ENCODE results near the gene MYG1. TPM values are rescaled to one million over a fixed set of nuclear protein-coding genes. Genes with fewer than 3 reads are reported as not detected.

The MYG1 gene, protein sequence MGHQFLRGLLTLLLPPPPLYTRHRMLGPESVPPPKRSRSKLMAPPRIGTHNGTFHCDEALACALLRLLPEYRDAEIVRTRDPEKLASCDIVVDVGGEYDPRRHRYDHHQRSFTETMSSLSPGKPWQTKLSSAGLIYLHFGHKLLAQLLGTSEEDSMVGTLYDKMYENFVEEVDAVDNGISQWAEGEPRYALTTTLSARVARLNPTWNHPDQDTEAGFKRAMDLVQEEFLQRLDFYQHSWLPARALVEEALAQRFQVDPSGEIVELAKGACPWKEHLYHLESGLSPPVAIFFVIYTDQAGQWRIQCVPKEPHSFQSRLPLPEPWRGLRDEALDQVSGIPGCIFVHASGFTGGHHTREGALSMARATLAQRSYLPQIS
- total RNA-seq, result 25.5 and 35.8 TPM in 2 replicates
- polyA plus RNA-seq, result 34.6 and 35.9 TPM in 2 replicates

GRCh38 chr12:53299454-53300180 is at the start of gene MYG1:
Gene MYG1 (plus strand): TSS chr12:53299695. CDS start chr12:53299738, 43 bp downstream.
- Histone ChIP-seq H3K4me1 (ENCODE audit: insufficient read depth) (peaks cover 27% of the 10 kb centered on the region), H2AFZ (peak within 1 kb of the TSS; percentile 69), H3K27ac (peak within 1 kb of the TSS; percentile 87), H3K79me2 (peaks cover 47% of the 10 kb centered on the region), H3K36me3 (replicated peaks; ENCODE audit: insufficient read depth, low read depth) (no peaks in the 10 kb centered on the region), H3K9me3 (ENCODE audit: low read depth) (no peaks in the 10 kb centered on the region), H3K27me3 (no peaks in the 10 kb centered on the region), H4K20me1 (ENCODE audit: insufficient read depth, poor library complexity, severe bottlenecking) (no peaks in the 10 kb centered on the region), H3K9me2 (replicated peaks; ENCODE audit: insufficient read depth) (no peaks in the 10 kb centered on the region), H3K4me2 (peak within 1 kb of the TSS; percentile 91), H3K4me3 (peak within 1 kb of the TSS; percentile 75)
- 3% methylated on average over 49 of the region's 51 CpGs for WGBS (ENCODE audit: low lambda C conversion rate, missing lambda C conversion rate)
- TF ChIP-seq EZH2phosphoT487 (IDR thresholded peaks at IDR 0.05; ENCODE audit: low read depth, severe bottlenecking, unreplicated experiment) (no peak), EZH2 (IDR thresholded peaks at IDR 0.05; ENCODE audit: borderline replicate concordance) (no peak)
- TF ChIP-seq, protein P1, sequence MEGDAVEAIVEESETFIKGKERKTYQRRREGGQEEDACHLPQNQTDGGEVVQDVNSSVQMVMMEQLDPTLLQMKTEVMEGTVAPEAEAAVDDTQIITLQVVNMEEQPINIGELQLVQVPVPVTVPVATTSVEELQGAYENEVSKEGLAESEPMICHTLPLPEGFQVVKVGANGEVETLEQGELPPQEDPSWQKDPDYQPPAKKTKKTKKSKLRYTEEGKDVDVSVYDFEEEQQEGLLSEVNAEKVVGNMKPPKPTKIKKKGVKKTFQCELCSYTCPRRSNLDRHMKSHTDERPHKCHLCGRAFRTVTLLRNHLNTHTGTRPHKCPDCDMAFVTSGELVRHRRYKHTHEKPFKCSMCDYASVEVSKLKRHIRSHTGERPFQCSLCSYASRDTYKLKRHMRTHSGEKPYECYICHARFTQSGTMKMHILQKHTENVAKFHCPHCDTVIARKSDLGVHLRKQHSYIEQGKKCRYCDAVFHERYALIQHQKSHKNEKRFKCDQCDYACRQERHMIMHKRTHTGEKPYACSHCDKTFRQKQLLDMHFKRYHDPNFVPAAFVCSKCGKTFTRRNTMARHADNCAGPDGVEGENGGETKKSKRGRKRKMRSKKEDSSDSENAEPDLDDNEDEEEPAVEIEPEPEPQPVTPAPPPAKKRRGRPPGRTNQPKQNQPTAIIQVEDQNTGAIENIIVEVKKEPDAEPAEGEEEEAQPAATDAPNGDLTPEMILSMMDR (IDR thresholded peaks at IDR 0.05; ENCODE audit: poor library complexity), result peak; percentile 32
- peak; percentile 94 for DNase-seq (ENCODE audit: low spot score)

GRCh38 chr12:53251477-53252348 is 47.8 kb upstream of the MYG1 start:
- Histone ChIP-seq H3K79me2 (peaks cover 29% of the 10 kb centered on the region), H2AFZ (peak overlapping the region; percentile 96), H3K4me3 (peak overlapping the region; percentile 91), H4K20me1 (ENCODE audit: insufficient read depth, poor library complexity, severe bottlenecking) (no peaks in the 10 kb centered on the region), H3K9me2 (replicated peaks; ENCODE audit: insufficient read depth) (no peaks in the 10 kb centered on the region), H3K27ac (peak overlapping the region; percentile 99), H3K9me3 (ENCODE audit: low read depth) (no peaks in the 10 kb centered on the region), H3K36me3 (replicated peaks; ENCODE audit: insufficient read depth, low read depth) (no peaks in the 10 kb centered on the region), H3K27me3 (no peaks in the 10 kb centered on the region), H3K4me1 (ENCODE audit: insufficient read depth) (peaks cover 20% of the 10 kb centered on the region), H3K4me2 (peak overlapping the region; percentile 99)
- TF ChIP-seq, protein P1 (IDR thresholded peaks at IDR 0.05; ENCODE audit: poor library complexity), result peak; percentile 59
- TF ChIP-seq EZH2 (IDR thresholded peaks at IDR 0.05; ENCODE audit: borderline replicate concordance), result no peak
- no peak for TF ChIP-seq EZH2phosphoT487 (IDR thresholded peaks at IDR 0.05; ENCODE audit: low read depth, severe bottlenecking, unreplicated experiment)
- peak; percentile 92 for DNase-seq (ENCODE audit: low spot score)
- WGBS (ENCODE audit: low lambda C conversion rate, missing lambda C conversion rate), result 1% methylated on average over 18 of the region's 51 CpGs

DNA sequence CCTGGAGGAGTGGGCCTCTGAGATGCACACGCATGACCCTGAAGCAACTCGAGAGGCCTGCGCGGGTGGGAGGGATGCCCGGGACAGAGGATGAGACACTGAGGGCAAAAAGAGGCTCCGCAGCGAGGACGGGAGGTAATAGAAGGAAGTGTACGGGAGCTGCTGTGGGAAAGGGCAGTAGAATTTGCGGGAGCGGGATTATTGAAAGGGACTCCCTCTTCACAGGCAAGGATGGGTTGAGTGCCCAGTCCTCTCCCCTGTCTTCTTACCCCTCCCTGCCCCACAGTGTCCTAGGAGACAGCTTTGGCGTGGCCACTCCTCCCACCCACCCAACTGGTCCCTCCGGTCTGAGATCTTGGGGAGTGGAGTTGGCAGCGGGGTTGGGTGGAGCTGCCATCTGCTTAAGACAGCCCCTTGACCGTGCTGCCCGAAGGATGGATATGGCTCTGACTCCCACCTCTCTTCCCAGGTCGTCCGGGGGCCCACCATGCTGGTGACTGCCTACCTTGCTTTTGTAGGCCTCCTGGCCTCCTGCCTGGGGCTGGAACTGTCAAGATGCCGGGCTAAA is 47.1 kb upstream of the MYG1 start:
- peaks cover 20% of the 10 kb centered on the region for H3K4me1 ChIP-seq (ENCODE audit: insufficient read depth)
- DNase-seq (ENCODE audit: low spot score), result peak; percentile 42
- peak overlapping the region; percentile 91 for H3K4me3 ChIP-seq
- peak overlapping the region; percentile 96 for H2AFZ ChIP-seq
- no peaks in the 10 kb centered on the region for H3K36me3 ChIP-seq (replicated peaks; ENCODE audit: insufficient read depth, low read depth)
- H3K9me2 ChIP-seq (replicated peaks; ENCODE audit: insufficient read depth), result no peaks in the 10 kb centered on the region
- no peaks in the 10 kb centered on the region for H4K20me1 ChIP-seq (ENCODE audit: insufficient read depth, poor library complexity, severe bottlenecking)
- H3K27ac ChIP-seq, result peak overlapping the region; percentile 99
- 19% methylated on average over 17 of the region's 19 CpGs for WGBS (ENCODE audit: low lambda C conversion rate, missing lambda C conversion rate)
- no peaks in the 10 kb centered on the region for H3K27me3 ChIP-seq
- peaks cover 29% of the 10 kb centered on the region for H3K79me2 ChIP-seq
- peak overlapping the region; percentile 99 for H3K4me2 ChIP-seq
- TF ChIP-seq EZH2 (IDR thresholded peaks at IDR 0.05; ENCODE audit: borderline replicate concordance), result no peak
- TF ChIP-seq, protein P1 (IDR thresholded peaks at IDR 0.05; ENCODE audit: poor library complexity), result no peak
- TF ChIP-seq EZH2phosphoT487 (IDR thresholded peaks at IDR 0.05; ENCODE audit: low read depth, severe bottlenecking, unreplicated experiment), result no peak
- no peaks in the 10 kb centered on the region for H3K9me3 ChIP-seq (ENCODE audit: low read depth)
